SK-N-SH (cell line): ENCODE results near the gene SH3BP4. TPM values are rescaled to one million over a fixed set of nuclear protein-coding genes. Genes with fewer than 3 reads are reported as not detected.

Source experiments
- CTCF ChIA-PET: fragments of 300-600, 350-600 bp; formaldehyde crosslinking; extraction: SDS; loops from one replicate; lab custom pipeline; 2021; lab: Yijun Ruan, JAX
- POLR2A ChIA-PET: fragments of 350-600 bp; sonication (Branson Sonifier 250); formaldehyde crosslinking; extraction: SDS; loops from one replicate; lab custom pipeline; 2020; ENCODE audit warnings: antibody characterized with exemption, inconsistent platforms; lab: Yijun Ruan, JAX
- DNase-seq: peaks from one replicate; pipeline ENCODE4 v3.0.0; 2012
- H2AFZ ChIP-seq: fragments of 200-600 bp; sonication (generic); 2 replicates; pipeline ENCODE4 v1.8.1; 2016; ENCODE audit warnings: antibody characterized with exemption, mild to moderate bottlenecking, low read depth
- H3F3A ChIP-seq: fragments of 200-600 bp; sonication (generic); replicated peaks from 2 replicates; pipeline ENCODE3; 2016; ENCODE audit warnings: antibody characterized with exemption, mild to moderate bottlenecking; ENCODE audit not compliant: insufficient read depth
- H3K27ac ChIP-seq, 2 experiments: fragments of 200-500 bp in 1 of 2; fragments of 200-600 bp in 1 of 2; sonication (Bioruptor generic) in 1 of 2; sonication (generic), shearing (Covaris generic) in 1 of 2; 2 replicates each; pipeline versions ENCODE4 v1.5.1 to v1.6.1; 2014 to 2016; ENCODE audit warnings: low read depth in 2 of 2, inconsistent platforms in 1 of 2, low read length in 1 of 2, mild to moderate bottlenecking in 1 of 2, mixed read lengths in 1 of 2
- H3K27me3 ChIP-seq: fragments of 200-600 bp; sonication (generic), shearing (Covaris generic); 2 replicates; pipeline ENCODE4 v1.6.1; 2016; ENCODE audit warnings: mixed run types; ENCODE audit not compliant: insufficient read depth
- H3K36me3 ChIP-seq, 2 experiments: fragments of 200-500 bp in 1 of 2; fragments of 200-600 bp in 1 of 2; sonication (Bioruptor generic) in 1 of 2; sonication (generic) in 1 of 2; replicated peaks in 1 of 2; 2 replicates each; pipeline versions ENCODE3 to v1.5.1; 2014 to 2016; ENCODE audit warnings: low read length in 1 of 2, mild to moderate bottlenecking in 1 of 2; ENCODE audit not compliant: insufficient read depth in 2 of 2, control insufficient read depth in 1 of 2
- H3K4me1 ChIP-seq, 2 experiments: fragments of 200-500 bp in 1 of 2; fragments of 200-600 bp in 1 of 2; sonication (Bioruptor generic) in 1 of 2; sonication (generic), shearing (Covaris generic) in 1 of 2; 2 replicates each; pipeline versions ENCODE4 v1.5.1 to v1.6.1; 2014 to 2016; ENCODE audit warnings: low read depth in 1 of 2, low read length in 1 of 2, mixed run types in 1 of 2; ENCODE audit not compliant: insufficient read depth in 2 of 2, control insufficient read depth in 1 of 2
- H3K4me2 ChIP-seq: fragments of 200-600 bp; sonication (generic), shearing (Covaris generic); 2 replicates; pipeline ENCODE4 v1.6.1; 2017; ENCODE audit warnings: mixed run types
- H3K4me3 ChIP-seq, 2 experiments: fragments of 200-500 bp in 1 of 2; fragments of 200-600 bp in 1 of 2; sonication (Bioruptor generic) in 1 of 2; sonication (generic), shearing (Covaris generic) in 1 of 2; 2 replicates each; pipeline versions ENCODE4 v1.5.1 to v1.8.1; 2014 to 2016; ENCODE audit warnings: low read depth in 2 of 2, inconsistent platforms in 1 of 2, low read length in 1 of 2, mild to moderate bottlenecking in 1 of 2, mixed read lengths in 1 of 2, moderate library complexity in 1 of 2
- H3K79me2 ChIP-seq: fragments of 200-600 bp; sonication (generic); 2 replicates; pipeline ENCODE4 v1.8.1; 2017; ENCODE audit warnings: mild to moderate bottlenecking; ENCODE audit not compliant: insufficient read depth
- H3K9ac ChIP-seq: fragments of 200-600 bp; sonication (generic); 2 replicates; pipeline ENCODE4 v1.6.1; 2017; ENCODE audit warnings: mixed run types
- H3K9me2 ChIP-seq: fragments of 200-600 bp; sonication (generic); 2 replicates; pipeline ENCODE4 v1.6.1; 2017; ENCODE audit warnings: mixed run types
- H3K9me3 ChIP-seq: fragments of 200-600 bp; sonication (generic); 2 replicates; pipeline ENCODE4 v1.6.1; 2017; ENCODE audit warnings: mixed run types, mild to moderate bottlenecking, moderate library complexity
- H4K20me1 ChIP-seq: fragments of 200-600 bp; sonication (generic); 2 replicates; pipeline ENCODE4 v1.6.1; 2017; ENCODE audit warnings: mild to moderate bottlenecking, mixed run types; ENCODE audit not compliant: insufficient read depth
- ELF1 ChIP-seq: IDR thresholded peaks from 2 replicates; pipeline ENCODE4 v1.4.0; 2012
- EZH2phosphoT487 ChIP-seq: fragments of 200-600 bp; sonication (generic); IDR thresholded peaks from 2 replicates; pipeline ENCODE4 v1.6.1; 2017; ENCODE audit warnings: low read depth, mixed run types, mild to moderate bottlenecking, antibody characterized with exemption, moderate library complexity, borderline replicate concordance
- FOSL2 ChIP-seq: IDR thresholded peaks from 2 replicates; pipeline ENCODE4 v1.4.0; 2012; ENCODE audit warnings: low read depth, mild to moderate bottlenecking, moderate library complexity, borderline replicate concordance
- FOXJ3 ChIP-seq: sonication (generic); formaldehyde crosslinking; IDR thresholded peaks from 2 replicates; pipeline ENCODE4 v1.5.1; 2020; ENCODE audit warnings: mild to moderate bottlenecking, missing genetic modification reagents
- FOXM1 ChIP-seq: IDR thresholded peaks from 2 replicates; pipeline ENCODE4 v1.4.0; 2012; ENCODE audit warnings: low read depth, mild to moderate bottlenecking
- GATA2 ChIP-seq: sonication (generic); formaldehyde crosslinking; IDR thresholded peaks from 2 replicates; pipeline ENCODE4 v1.5.0; 2020; ENCODE audit warnings: mild to moderate bottlenecking, missing genetic modification reagents
- JUND ChIP-seq: IDR thresholded peaks from 2 replicates; pipeline ENCODE4 v1.4.0; 2012
- MXI1 ChIP-seq: IDR thresholded peaks from 2 replicates; pipeline ENCODE4 v1.6.1; 2012; ENCODE audit warnings: mild to moderate bottlenecking, low read depth, low read length, improper control_type of control experiment
- NFIC ChIP-seq: IDR thresholded peaks from 2 replicates; pipeline ENCODE4 v1.4.0; 2012; ENCODE audit warnings: borderline replicate concordance
- RAD21 ChIP-seq: IDR thresholded peaks from 2 replicates; pipeline ENCODE4 v1.6.1; 2012; ENCODE audit warnings: mild to moderate bottlenecking, low read length
- RCOR1 ChIP-seq: fragments of 150-350 bp; IDR thresholded peaks from 2 replicates; pipeline ENCODE4 v1.6.1; 2017; ENCODE audit warnings: antibody characterized with exemption, low read length
- RXRA ChIP-seq: IDR thresholded peaks from 2 replicates; pipeline ENCODE4 v1.4.0; 2012; ENCODE audit warnings: low read depth, mild to moderate bottlenecking, borderline replicate concordance
- SIN3A ChIP-seq: IDR thresholded peaks from 2 replicates; pipeline ENCODE4 v1.6.1; 2012; ENCODE audit warnings: low read depth, mild to moderate bottlenecking, low read length, moderate library complexity, borderline replicate concordance
- SMC3 ChIP-seq: IDR thresholded peaks from 2 replicates; pipeline ENCODE4 v1.6.1; 2012; ENCODE audit warnings: low read depth, low read length, improper control_type of control experiment
- TAF1 ChIP-seq: IDR thresholded peaks from 2 replicates; pipeline ENCODE4 v1.6.1; 2012; ENCODE audit warnings: low read depth, mild to moderate bottlenecking, low read length, moderate library complexity, borderline replicate concordance
- TCF12 ChIP-seq: IDR thresholded peaks from 2 replicates; pipeline ENCODE4 v1.4.0; 2012
- TEAD4 ChIP-seq: IDR thresholded peaks from 2 replicates; pipeline ENCODE4 v1.4.0; 2012; ENCODE audit warnings: mild to moderate bottlenecking, borderline replicate concordance; ENCODE audit not compliant: insufficient read depth
- WGBS: methylation state at CpG from one replicate; pipeline ENCODE4 v1.1.6; 2017; ENCODE audit warnings: low lambda C conversion rate; 5-methylcytosine and 5-hydroxymethylcytosine counted together
- polyA plus RNA-seq, 3 experiments: library from polyadenylated mRNA; depleted of rRNA; stranded (reverse); fragments of >200 nt; gene quantifications; 2 replicates each; pipeline ENCODE4 v1.2.3, GENCODE V29; 2012
- TF ChIP-seq, protein P1 (sequence below): IDR thresholded peaks from 2 replicates; pipeline ENCODE4 v1.4.0; 2012; ENCODE audit warnings: low read depth, borderline replicate concordance

SH3BP4 gene
- polyA plus RNA-seq, 1 of the 3 experiments (the other 2 are of a cell fraction), result 27.7 TPM

DNA sequence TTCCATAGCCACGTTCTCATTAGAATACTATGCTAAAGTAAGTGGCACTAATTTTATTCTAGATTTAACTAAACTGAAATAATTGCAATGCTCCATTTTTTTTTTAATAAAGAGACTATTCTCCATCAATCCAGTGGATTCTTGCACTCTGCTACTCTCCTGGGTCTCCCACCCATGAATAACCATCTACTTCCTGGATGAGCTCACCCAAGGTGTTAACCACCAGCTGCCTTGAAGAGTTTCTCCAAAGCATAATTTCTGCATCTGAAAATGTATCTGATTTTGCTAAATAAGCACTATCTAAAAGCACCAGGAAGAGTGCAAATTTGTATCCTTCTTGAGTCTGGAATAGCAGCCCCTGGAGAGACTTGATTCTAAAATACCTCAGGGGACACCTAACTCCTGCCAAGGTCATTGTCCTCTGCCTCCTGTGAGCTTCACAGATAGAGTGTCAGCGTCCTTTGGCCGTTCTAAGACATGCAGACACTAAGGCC lies 41.6 kb upstream of the SH3BP4 start:
- no peaks in the 10 kb centered on the region for H3K9me3 ChIP-seq
- no peak overlapping the region for H3K27ac ChIP-seq
- no peaks in the 10 kb centered on the region for H3K27me3 ChIP-seq
- H3F3A ChIP-seq, result no peaks in the 10 kb centered on the region
- CTCF ChIA-PET, result no interaction called here
- 88% methylated on average over 3 of the region's 3 CpGs for WGBS
- H3K4me3 ChIP-seq, result no peak overlapping the region
- peaks cover 0 to 2% of the 10 kb centered on the region in 2 experiments; a peak in 2 of 4 replicates for H3K4me1 ChIP-seq
- TF ChIP-seq, protein P1, sequence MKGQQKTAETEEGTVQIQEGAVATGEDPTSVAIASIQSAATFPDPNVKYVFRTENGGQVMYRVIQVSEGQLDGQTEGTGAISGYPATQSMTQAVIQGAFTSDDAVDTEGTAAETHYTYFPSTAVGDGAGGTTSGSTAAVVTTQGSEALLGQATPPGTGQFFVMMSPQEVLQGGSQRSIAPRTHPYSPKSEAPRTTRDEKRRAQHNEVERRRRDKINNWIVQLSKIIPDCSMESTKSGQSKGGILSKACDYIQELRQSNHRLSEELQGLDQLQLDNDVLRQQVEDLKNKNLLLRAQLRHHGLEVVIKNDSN, result no peak
- TF ChIP-seq ELF1, result no peak
- no peak for TF ChIP-seq GATA2
- no peak for TF ChIP-seq FOXJ3 (CRISPR knock-in tag)
- TF ChIP-seq FOXM1, result no peak
- H4K20me1 ChIP-seq, result no peaks in the 10 kb centered on the region
- H3K79me2 ChIP-seq, result no peaks in the 10 kb centered on the region
- no peak overlapping the region for H3K9ac ChIP-seq
- no peak for DNase-seq
- POLR2A ChIA-PET, result no interaction called here
- no peaks in the 10 kb centered on the region for H3K36me3 ChIP-seq
- H3K4me2 ChIP-seq, result no peak overlapping the region
- no peak overlapping the region for H2AFZ ChIP-seq
- H3K9me2 ChIP-seq, result no peaks in the 10 kb centered on the region

- no peaks in the 10 kb centered on the region; a peak in 1 of 4 replicates for H3K4me1 ChIP-seq
Observed at GRCh38 chr2:234911271-234911670, 40.5 kb upstream of the SH3BP4 start.

DNA sequence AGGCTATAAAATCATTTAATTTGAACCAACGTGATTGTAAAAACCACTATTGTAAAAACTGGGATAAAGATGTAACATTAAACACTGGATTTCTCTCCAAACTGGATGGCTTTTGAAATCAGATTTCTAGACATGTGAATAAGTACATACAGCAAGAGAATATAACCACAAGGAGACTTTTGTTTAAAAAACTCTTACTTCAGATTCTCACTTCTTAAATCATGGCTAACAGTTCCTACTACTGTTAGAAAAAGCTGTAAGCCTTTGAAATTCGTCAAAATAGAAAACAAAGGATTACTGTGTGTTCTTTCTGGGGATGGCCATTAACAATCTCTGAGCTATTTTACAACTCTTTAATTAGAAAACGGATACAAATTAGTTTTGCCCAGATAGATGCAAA lies 39.4 kb upstream of the SH3BP4 start:
- CTCF ChIA-PET, result no interaction called here
- DNase-seq, result no peak
- POLR2A ChIA-PET, result no interaction called here

More at GRCh38 chr2:234911271-234911670, 40.5 kb upstream of the SH3BP4 start:
- Histone ChIP-seq H3K27me3 (no peaks in the 10 kb centered on the region), H4K20me1 (no peaks in the 10 kb centered on the region), H3K4me2 (no peak overlapping the region), H3K9me2 (no peaks in the 10 kb centered on the region), H3K9me3 (no peaks in the 10 kb centered on the region), H3K36me3 (no peaks in the 10 kb centered on the region), H3K9ac (no peak overlapping the region), H3K79me2 (no peaks in the 10 kb centered on the region), H3K4me3 (no peak overlapping the region), H3K27ac (no peak overlapping the region), H3F3A (no peaks in the 10 kb centered on the region), H2AFZ (no peak overlapping the region)
- CTCF ChIA-PET, result no interaction called here
- TF ChIP-seq JUND, result peak; percentile 52
- peak; percentile 55 for TF ChIP-seq TCF12
- TF ChIP-seq MXI1, result no peak
- TF ChIP-seq RAD21, result no peak
- peak; percentile 75 for TF ChIP-seq FOSL2
- peak; percentile 56; the same call in 1 of the 2 replicates for TF ChIP-seq NFIC
- WGBS, result 0% methylated on average over 1 of the region's 2 CpGs
- POLR2A ChIA-PET, result no interaction called here
- DNase-seq, result no peak

More for the DNA sequence above, 39.4 kb upstream of the SH3BP4 start:
- TF ChIP-seq SMC3 (no peak), GATA2 (no peak), ELF1 (no peak), SIN3A (no peak), EZH2phosphoT487 (no peak), RXRA (no peak), RCOR1 (no peak), TAF1 (no peak), MXI1 (no peak), TEAD4 (no peak)
- H4K20me1 ChIP-seq, result no peaks in the 10 kb centered on the region
- H3K9me3 ChIP-seq, result no peaks in the 10 kb centered on the region
- H3K27me3 ChIP-seq, result no peaks in the 10 kb centered on the region
- H3K4me1 ChIP-seq, result no peaks in the 10 kb centered on the region; a peak in 1 of 4 replicates
- H3F3A ChIP-seq, result no peaks in the 10 kb centered on the region
- H3K4me3 ChIP-seq, result no peak overlapping the region
- H3K27ac ChIP-seq, result no peak overlapping the region
- no peaks in the 10 kb centered on the region for H3K9me2 ChIP-seq
- no peak overlapping the region for H2AFZ ChIP-seq
- WGBS, result 95% methylated on average over 3 of the region's 3 CpGs
- no peaks in the 10 kb centered on the region for H3K79me2 ChIP-seq
- no peaks in the 10 kb centered on the region for H3K36me3 ChIP-seq
- no peak overlapping the region for H3K4me2 ChIP-seq
- no peak overlapping the region for H3K9ac ChIP-seq
